Tibial artery (tissue), 4 donors: ENCODE data around the gene SLC40A1.

Source experiments
- DNase-seq, 2 donors: peaks; one replicate each; pipeline ENCODE4 v3.0.0-alpha.2; 2019
- H3K27ac ChIP-seq, 2 donors: fragments of 200-600 bp; sonication (generic) in 1 of 2; 1 replicate in 1 of 2; 2 replicates in 1 of 2; pipeline ENCODE4 v1.5.1; 2018 to 2019; ENCODE audit warnings: mild to moderate bottlenecking in 1 of 2
- H3K27me3 ChIP-seq, 2 donors: fragments of 200-600 bp; sonication (generic) in 1 of 2; one replicate each; pipeline versions ENCODE4 v1.5.1 to v1.6.0; 2016 to 2019
- H3K36me3 ChIP-seq, 3 donors: fragments of 200-600 bp; sonication (generic) in 2 of 3; one replicate each; pipeline ENCODE4 v1.5.1; 2016 to 2019; ENCODE audit warnings: mild to moderate bottlenecking in 2 of 3
- H3K4me1 ChIP-seq, 4 donors: fragments of 200-600 bp; sonication (generic) in 2 of 4; 1 replicate in 3 of 4; 2 replicates in 1 of 4; pipeline ENCODE4 v1.5.1; 2016 to 2019
- H3K4me3 ChIP-seq, 2 donors: fragments of 200-600 bp; sonication (generic) in 1 of 2; 1 replicate in 1 of 2; 2 replicates in 1 of 2; pipeline ENCODE4 v1.5.1; 2018 to 2019; ENCODE audit warnings: mild to moderate bottlenecking in 2 of 2
- H3K9me3 ChIP-seq, 3 donors: fragments of 200-600 bp; sonication (generic) in 1 of 3; one replicate each; pipeline ENCODE4 v1.5.1; 2016 to 2019
- CTCF ChIP-seq, 2 experiments: fragments of 200-600 bp in 1 of 2; fragments of 450-650 bp in 1 of 2; IDR thresholded peaks; one replicate each; pipeline ENCODE4 v1.5.1; 2017 to 2019; ENCODE audit warnings: antibody characterized with exemption in 2 of 2, mild to moderate bottlenecking in 1 of 2, moderate library complexity in 1 of 2
- intact Hi-C: fragments of 100-400 bp; cut with DNase I; formaldehyde crosslinking; loops from one replicate; pipeline ENCODE4 v1.15.0; 2023; ENCODE audit warnings: low total_unique reads

SLC40A1 gene

GRCh38 chr2:189516546-189516945 lies 64.0 kb downstream of the SLC40A1 start:
- peak overlapping the region; percentile 44 to 55 for H3K27ac ChIP-seq
- no peaks in the 10 kb centered on the region for H3K27me3 ChIP-seq
- H3K9me3 ChIP-seq = no peaks in the 10 kb centered on the region
- H3K4me1 ChIP-seq = peaks cover 0 to 42% (median 2%) of the 10 kb centered on the region in 4 donors
- H3K36me3 ChIP-seq = no peaks in the 10 kb centered on the region
- no peak for DNase-seq
- no peak for TF ChIP-seq CTCF (IDR thresholded peaks at IDR 0.05)
- H3K4me3 ChIP-seq = no peak overlapping the region
- intact Hi-C loops = no loop called here

DNA sequence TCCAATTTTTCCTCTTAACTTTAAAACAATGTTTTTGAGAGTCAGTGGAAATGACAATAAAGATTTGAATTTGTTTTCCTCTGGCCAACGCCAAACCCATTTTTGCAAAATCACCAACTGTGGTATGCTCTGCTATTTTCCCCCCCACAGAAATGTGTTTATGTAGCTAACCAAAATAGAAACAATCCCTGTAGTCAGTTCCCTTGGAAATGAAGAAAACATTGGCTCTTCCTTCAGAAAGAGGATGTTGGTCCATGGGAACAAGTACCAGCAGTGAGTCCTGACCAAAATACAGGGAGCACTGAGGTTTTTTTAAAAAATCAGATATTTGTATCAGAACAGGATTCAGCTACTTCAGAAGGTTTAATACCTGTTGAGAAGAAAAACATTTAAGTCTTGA lies 65.3 kb downstream of the SLC40A1 start:
- intact Hi-C loops = no loop called here
- Histone ChIP-seq H3K27me3 (no peaks in the 10 kb centered on the region), H3K4me3 (no peak overlapping the region), H3K27ac (peak overlapping the region; percentile 44 to 55), H3K4me1 (peaks cover 0 to 42% (median 2%) of the 10 kb centered on the region in 4 donors), H3K36me3 (no peaks in the 10 kb centered on the region), H3K9me3 (no peaks in the 10 kb centered on the region)
- no peak for DNase-seq
- TF ChIP-seq CTCF (IDR thresholded peaks at IDR 0.05) = no peak

DNA sequence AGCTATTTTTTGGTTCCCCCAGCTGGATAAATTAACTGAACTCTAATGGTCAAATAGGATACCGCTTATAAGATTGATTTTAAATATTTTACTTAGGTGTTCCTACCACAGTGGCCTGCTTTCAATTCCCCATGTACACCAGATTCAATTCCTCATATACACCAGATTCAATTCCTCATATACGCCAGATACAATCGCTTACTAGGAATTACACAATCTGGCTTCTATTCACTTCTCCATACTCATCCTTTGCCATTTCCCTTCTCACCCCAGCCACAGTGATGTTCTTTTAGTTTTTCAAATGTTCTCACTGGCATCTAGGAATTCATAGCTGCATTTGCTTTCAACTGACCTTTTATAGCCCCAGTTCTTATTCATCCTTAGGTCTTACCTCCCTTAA lies 66.5 kb downstream of the SLC40A1 start:
- Histone ChIP-seq H3K4me3 (no peak overlapping the region), H3K9me3 (no peaks in the 10 kb centered on the region), H3K27me3 (no peaks in the 10 kb centered on the region), H3K36me3 (no peaks in the 10 kb centered on the region), H3K27ac (peak overlapping the region in 1 of 2 donors; percentile 55), H3K4me1 (peaks cover 0 to 42% (median 2%) of the 10 kb centered on the region in 4 donors)
- intact Hi-C loops = no loop called here
- no peak for DNase-seq
- no peak for TF ChIP-seq CTCF (IDR thresholded peaks at IDR 0.05)

- intact Hi-C loops = no loop called here
- no peak for TF ChIP-seq CTCF (IDR thresholded peaks at IDR 0.05)
- H3K27me3 ChIP-seq = no peaks in the 10 kb centered on the region
- peaks cover 0 to 35% (median 2%) of the 10 kb centered on the region in 4 donors for H3K4me1 ChIP-seq
- no peak for DNase-seq
- H3K9me3 ChIP-seq = no peaks in the 10 kb centered on the region
- no peak overlapping the region for H3K4me3 ChIP-seq
- no peaks in the 10 kb centered on the region for H3K36me3 ChIP-seq
- no peak overlapping the region for H3K27ac ChIP-seq
These were observed 67.7 kb downstream of the SLC40A1 start for GRCh38 chr2:189512879-189513278.

GRCh38 chr2:189511960-189512319 lies 68.6 kb downstream of the SLC40A1 start:
- Histone ChIP-seq H3K27me3 (no peaks in the 10 kb centered on the region), H3K9me3 (no peaks in the 10 kb centered on the region), H3K4me3 (no peak overlapping the region), H3K4me1 (peaks cover 0 to 34% (median 2%) of the 10 kb centered on the region in 4 donors), H3K36me3 (no peaks in the 10 kb centered on the region), H3K27ac (no peak overlapping the region)
- intact Hi-C loops = no loop called here
- DNase-seq = no peak
- no peak for TF ChIP-seq CTCF (IDR thresholded peaks at IDR 0.05)
